Kidney glomerular epithelial cell (primary cell): Measurements from ENCODE around the gene INO80C.

Experiments
- DNase-seq: peaks from one replicate; lab custom pipeline; 2025; lab: John Stamatoyannopoulos, UW

Gene INO80C

GRCh38 chr18:35430721-35431373 is 66.9 kb downstream of the INO80C start:
- no peak for DNase-seq

- no peak for DNase-seq
Observed at GRCh38 chr18:35426786-35427185, 71.0 kb downstream of the INO80C start.

DNA sequence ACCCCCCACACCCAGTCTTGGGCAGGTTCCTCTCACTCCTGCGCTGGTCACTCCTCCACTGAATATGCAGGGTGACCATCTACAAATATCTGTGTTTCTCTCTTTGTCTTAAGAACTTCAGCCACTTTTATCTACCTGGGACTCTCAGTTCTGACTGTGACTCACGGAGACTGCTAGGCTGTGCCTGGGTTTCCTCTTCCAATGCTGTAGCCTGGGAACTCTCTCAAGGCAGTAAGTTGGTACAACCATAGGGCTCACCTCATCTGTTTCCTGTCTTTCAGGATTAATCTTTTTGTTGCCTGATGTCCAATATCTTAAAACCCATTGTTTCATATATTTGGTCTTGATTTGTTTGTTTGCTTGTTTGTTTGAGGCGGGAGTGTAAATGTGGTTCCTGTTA is 73.4 kb downstream of the INO80C start:
- DNase-seq: no peak

DNA sequence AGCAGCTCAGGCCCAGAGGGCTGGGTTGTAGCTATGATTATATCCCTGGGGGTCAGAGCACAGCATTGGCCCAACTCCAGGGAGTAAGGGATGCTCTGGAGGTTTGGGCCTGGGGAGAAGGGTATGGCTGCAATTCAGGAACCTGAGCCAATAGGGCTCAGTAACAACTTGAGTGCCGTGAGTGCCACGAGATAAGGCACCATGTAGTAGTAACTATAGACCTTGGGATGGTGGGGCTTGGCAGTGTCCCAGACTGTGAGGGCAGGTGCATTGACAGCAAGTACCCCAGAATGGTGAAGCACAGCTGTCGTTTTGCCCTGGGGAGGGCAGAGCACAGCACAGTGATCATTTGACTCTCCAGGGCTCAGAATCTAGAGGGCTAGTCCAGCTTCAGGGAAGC is 75.5 kb downstream of the INO80C start:
- DNase-seq: no peak

GRCh38 chr18:35418610-35419009 is 79.2 kb downstream of the INO80C start:
- DNase-seq: no peak
